Activated naive CD8-positive, alpha-beta T cell treated with anti-CD3 and anti-CD28 coated beads, Interleukin-2, amount 10 ng/mL, durations not matched to agents 7 days and 5 days (primary cell): ENCODE results near the gene FRMPD2. TPM values are rescaled to one million over a fixed set of nuclear protein-coding genes. Genes with fewer than 3 reads are reported as not detected.
"Not testable (repeated sequence)": the region's sequence is repeated elsewhere in the genome, so short reads cannot be mapped to it uniquely, and the experiment has no call there.

Experiments used
- ATAC-seq: fragments of 150-1000 bp; cut with Tn5 transposase; one replicate; pipeline ENCODE4 v1.10.0; 2021; ENCODE audit warnings: low read depth, moderate library complexity
- POLR2A ChIA-PET: fragments of 350-600 bp; sonication (Branson Sonifier 250); formaldehyde crosslinking; loops from one replicate; lab custom pipeline; 2021; ENCODE audit warnings: antibody characterized with exemption; lab: Charles Lee
- DNase-seq: peaks from one replicate; pipeline ENCODE4 v3.0.0; 2021
- H3K27ac Mint-ChIP-seq: one replicate; pipeline ENCODE4 v1.8.0; 2022; ENCODE audit warnings: mild to moderate bottlenecking, mixed read lengths
- H3K27me3 Mint-ChIP-seq: one replicate; pipeline ENCODE4 v1.8.0; 2022; ENCODE audit warnings: mild to moderate bottlenecking, moderate library complexity, mixed read lengths
- H3K36me3 Mint-ChIP-seq: one replicate; pipeline ENCODE4 v1.8.0; 2021; ENCODE audit warnings: mild to moderate bottlenecking, mixed read lengths
- H3K4me1 Mint-ChIP-seq: one replicate; pipeline ENCODE4 v1.8.0; 2021; ENCODE audit warnings: mixed read lengths
- H3K4me3 Mint-ChIP-seq: one replicate; pipeline ENCODE4 v1.8.0; 2022; ENCODE audit warnings: mild to moderate bottlenecking, moderate library complexity, mixed read lengths
- H3K9me3 Mint-ChIP-seq: one replicate; pipeline ENCODE4 v1.8.0; 2021; ENCODE audit warnings: mixed read lengths
- total RNA-seq, 2 experiments: library from RNA; stranded (reverse); gene quantifications; one replicate each; pipeline ENCODE4 v1.2.3, GENCODE V29; 2021

FRMPD2 gene
- total RNA-seq, 2 experiments from 2014 or later: not detected

DNA sequence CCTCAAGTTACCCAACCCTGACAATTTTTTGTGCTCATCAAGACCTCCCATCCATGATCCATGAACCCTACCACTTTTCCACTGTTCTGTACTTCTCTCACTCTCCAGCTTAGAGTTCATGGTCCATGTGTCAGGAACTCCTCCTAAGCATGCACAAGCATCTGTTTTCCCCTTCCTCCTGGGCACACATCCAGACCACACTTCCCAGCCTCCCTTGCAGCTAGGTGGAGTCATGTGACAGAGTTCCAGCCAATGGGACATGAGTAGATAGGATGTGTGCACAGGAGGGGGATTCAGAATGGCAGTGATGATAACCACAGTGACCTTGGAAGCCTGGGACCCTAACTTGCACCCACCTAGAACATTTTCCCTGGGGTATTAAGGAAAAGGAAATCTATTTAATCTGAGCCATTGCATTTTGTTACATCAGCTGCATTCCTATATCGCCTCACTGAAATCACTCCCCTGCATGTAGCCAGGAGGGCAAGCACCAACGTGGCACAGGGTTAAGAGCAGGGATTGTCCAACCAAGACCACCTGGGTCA, 9.6 kb upstream of the FRMPD2 start:
- Mint-ChIP-seq H3K9me3 (peaks cover 17% of the 10 kb centered on the region), H3K4me3 (no peak overlapping the region), H3K36me3 (peaks cover 2% of the 10 kb centered on the region), H3K27ac (no peak overlapping the region), H3K4me1 (peaks cover 10% of the 10 kb centered on the region), H3K27me3 (peaks cover 17% of the 10 kb centered on the region)
- no peak for DNase-seq
- POLR2A ChIA-PET: no interaction called here
- ATAC-seq: no peak

DNA sequence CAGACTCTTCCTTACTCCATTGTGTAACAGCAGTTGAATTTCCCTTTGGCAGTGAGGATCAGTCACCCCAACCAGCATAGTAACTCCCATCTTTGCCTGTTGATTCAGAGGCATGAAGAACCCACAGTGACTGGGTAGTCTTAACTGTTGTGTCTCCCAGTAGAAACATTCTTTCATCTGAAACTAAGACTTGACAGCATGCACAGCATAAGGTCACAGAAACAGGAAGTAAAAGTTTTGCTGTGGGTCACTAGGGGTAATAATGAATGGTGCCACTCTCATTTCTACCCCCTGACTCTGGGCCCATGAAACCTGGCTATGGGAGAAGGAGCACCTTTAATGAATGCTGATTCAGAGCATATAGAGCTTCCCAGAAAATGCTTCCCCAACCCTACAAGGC, 8.3 kb upstream of the FRMPD2 start:
- no peak overlapping the region for H3K27ac Mint-ChIP-seq
- ATAC-seq: no peak
- peaks cover 17% of the 10 kb centered on the region for H3K9me3 Mint-ChIP-seq
- POLR2A ChIA-PET: no interaction called here
- peaks cover 2% of the 10 kb centered on the region for H3K36me3 Mint-ChIP-seq
- peaks cover 3% of the 10 kb centered on the region for H3K4me1 Mint-ChIP-seq
- H3K27me3 Mint-ChIP-seq: peaks cover 19% of the 10 kb centered on the region
- no peak overlapping the region for H3K4me3 Mint-ChIP-seq
- no peak for DNase-seq

DNA sequence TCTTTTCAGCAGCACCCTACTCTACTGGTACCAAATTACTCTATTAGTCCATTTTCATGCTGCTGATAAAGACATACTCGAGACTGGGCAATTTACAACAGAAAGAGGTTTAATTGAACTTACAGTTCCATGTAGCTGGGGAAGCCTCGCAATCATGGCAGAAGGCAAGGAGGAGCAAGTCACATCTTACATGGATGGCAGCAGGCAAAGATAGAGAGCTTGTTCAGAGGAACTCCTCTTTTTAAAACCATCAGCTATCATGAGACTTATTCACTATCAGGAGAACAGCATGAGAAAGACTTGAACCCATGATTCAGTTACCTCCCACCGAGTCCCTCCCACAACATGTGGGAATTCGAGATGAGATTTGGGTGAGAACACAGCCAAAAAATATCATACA, 7.2 kb upstream of the FRMPD2 start:
- POLR2A ChIA-PET, H3K4me3 Mint-ChIP-seq, H3K36me3 Mint-ChIP-seq, ATAC-seq, H3K4me1 Mint-ChIP-seq, H3K27ac Mint-ChIP-seq, DNase-seq: not testable (repeated sequence)
- H3K9me3 Mint-ChIP-seq: peaks cover 17% of the 10 kb centered on the region
- H3K27me3 Mint-ChIP-seq: peaks cover 23% of the 10 kb centered on the region

- ATAC-seq: no peak
Measured at GRCh38 chr10:48279081-48279751, 4.7 kb upstream of the FRMPD2 start.

DNA sequence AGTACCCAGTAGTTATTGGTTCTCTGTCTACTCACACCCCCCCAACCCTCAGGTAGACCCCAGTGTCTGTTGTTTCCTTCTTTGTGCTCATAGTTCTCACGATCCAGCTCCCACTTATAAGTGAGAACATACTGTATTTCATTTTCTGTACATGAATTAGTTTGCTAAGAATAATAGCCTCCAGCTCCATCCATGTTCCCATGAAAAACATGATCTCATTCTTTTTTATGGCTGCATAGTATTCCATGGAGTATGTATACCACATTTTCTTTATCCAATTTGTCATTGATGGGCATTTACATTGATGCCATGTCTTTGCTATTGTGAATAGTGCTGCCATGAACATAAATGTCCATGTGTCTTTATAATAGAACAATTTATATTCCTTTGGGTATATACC, 2.6 kb upstream of the FRMPD2 start:
- Mint-ChIP-seq H3K9me3 (peaks cover 9% of the 10 kb centered on the region), H3K36me3 (no peaks in the 10 kb centered on the region), H3K27me3 (peaks cover 15% of the 10 kb centered on the region), H3K4me1 (no peaks in the 10 kb centered on the region), H3K4me3 (no peak overlapping the region), H3K27ac (no peak overlapping the region)
- POLR2A ChIA-PET: no interaction called here
- DNase-seq (no peak), ATAC-seq (no peak)

More at GRCh38 chr10:48279081-48279751, 4.7 kb upstream of the FRMPD2 start:
- H3K4me3 Mint-ChIP-seq: no peak overlapping the region
- DNase-seq: no peak
- no peak overlapping the region for H3K27ac Mint-ChIP-seq
- H3K4me1 Mint-ChIP-seq: no peaks in the 10 kb centered on the region
- POLR2A ChIA-PET: no interaction called here
- peaks cover 14% of the 10 kb centered on the region for H3K9me3 Mint-ChIP-seq
- H3K36me3 Mint-ChIP-seq: no peaks in the 10 kb centered on the region
- H3K27me3 Mint-ChIP-seq: peaks cover 15% of the 10 kb centered on the region

DNA sequence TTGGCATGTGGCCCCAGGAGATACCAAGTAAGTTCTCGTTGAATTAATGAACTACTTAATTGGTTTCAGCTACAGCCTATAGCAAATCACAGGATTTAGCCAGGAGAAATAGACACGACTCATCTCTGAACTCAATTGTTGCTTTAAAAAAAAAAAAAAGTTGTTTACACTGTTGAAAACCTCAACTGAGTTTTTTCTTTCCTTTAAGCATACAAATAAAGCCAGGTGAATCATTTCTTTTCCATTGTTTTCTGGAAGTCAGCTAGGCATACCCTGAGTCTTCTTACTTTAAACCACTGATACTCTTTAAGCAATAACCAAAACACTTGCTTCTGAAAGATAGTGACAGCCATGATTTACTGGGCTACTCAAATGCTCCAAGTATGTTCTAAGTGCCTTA, 755 bp downstream of the FRMPD2 start:
- Mint-ChIP-seq H3K9me3 (no peaks in the 10 kb centered on the region), H3K27me3 (peaks cover 20% of the 10 kb centered on the region), H3K27ac (no peak overlapping the region), H3K4me1 (no peaks in the 10 kb centered on the region), H3K36me3 (no peaks in the 10 kb centered on the region), H3K4me3 (no peak overlapping the region)
- POLR2A ChIA-PET: no interaction called here
- DNase-seq (no peak), ATAC-seq (no peak)

DNA sequence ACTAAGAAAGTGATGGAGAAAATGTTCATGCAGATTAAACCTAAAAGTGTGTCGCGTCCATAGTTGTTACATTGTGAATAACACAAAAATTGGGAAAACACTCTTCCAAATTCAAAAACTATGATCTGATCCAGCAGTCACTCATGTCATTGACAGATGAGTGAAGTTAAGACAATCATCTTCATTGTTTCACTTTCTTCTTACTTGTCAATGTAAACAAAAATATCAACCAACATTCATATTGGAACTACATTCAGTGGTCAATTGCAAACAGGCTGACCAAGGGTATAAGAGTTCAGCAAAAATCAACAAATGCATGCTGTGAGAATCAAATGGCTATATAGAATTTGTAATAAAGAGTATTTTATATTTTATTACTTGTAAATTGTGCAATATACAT, 1.8 kb downstream of the FRMPD2 start:
- Mint-ChIP-seq H3K27ac (no peak overlapping the region), H3K36me3 (no peaks in the 10 kb centered on the region), H3K4me3 (no peak overlapping the region), H3K4me1 (no peaks in the 10 kb centered on the region), H3K9me3 (no peaks in the 10 kb centered on the region), H3K27me3 (peaks cover 16% of the 10 kb centered on the region)
- no peak for DNase-seq
- ATAC-seq: no peak
- POLR2A ChIA-PET: no interaction called here

DNA sequence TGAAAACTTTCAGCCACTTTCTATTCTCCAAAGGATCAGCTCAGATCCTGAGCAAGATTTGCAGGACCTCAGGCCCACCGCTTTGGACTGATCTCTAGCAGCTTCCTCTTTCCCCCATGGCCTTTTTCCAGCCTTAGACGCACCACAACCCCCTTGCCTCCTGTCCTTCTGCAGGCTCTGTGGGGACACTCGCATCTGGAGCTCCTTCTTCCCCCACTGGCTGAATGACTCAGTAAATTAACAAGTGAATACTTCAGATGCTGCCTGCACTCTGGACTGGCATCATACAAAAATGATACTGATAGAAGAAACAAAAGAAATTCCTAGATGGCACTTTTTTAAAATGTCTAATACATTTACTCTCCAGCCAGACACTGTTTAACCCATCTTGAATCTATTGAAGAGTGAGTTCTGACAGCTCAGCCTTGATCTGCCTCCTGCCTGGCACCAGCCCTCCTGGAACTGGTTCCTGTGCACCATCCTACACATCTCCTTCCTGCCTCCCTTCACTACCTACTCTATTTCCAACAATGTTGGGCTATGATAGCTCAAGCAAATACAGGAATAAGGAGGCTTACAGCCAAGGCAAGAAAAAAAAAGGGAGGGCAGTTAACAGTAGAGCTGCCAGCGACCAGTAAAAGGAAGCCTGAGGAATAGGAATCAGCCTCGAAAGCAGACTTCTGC, 3.3 kb downstream of the FRMPD2 start:
- DNase-seq (no peak), ATAC-seq (no peak)
- Mint-ChIP-seq H3K4me3 (no peak overlapping the region), H3K36me3 (no peaks in the 10 kb centered on the region), H3K9me3 (no peaks in the 10 kb centered on the region), H3K4me1 (no peaks in the 10 kb centered on the region), H3K27ac (no peak overlapping the region), H3K27me3 (peaks cover 16% of the 10 kb centered on the region)
- POLR2A ChIA-PET: no interaction called here

DNA sequence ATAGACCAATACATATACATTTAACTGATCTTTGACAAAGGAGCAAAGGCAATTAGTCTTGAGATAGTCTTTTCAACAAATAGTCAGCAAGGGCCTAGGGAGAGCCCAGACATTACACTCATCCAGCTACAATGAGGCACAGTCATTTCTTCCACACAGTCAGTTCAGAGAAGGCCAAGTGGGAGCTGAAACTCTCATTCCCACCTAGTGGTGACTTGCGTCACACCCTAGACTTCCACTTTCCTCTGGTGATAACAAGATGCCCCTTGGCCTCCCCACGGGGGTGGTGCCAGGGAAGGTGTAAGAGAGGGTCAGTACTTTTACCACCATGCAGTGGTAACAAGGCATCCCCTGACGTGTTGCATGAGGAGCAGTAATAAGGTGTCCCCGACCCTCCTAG, 8.0 kb downstream of the FRMPD2 start:
- no peaks in the 10 kb centered on the region for H3K36me3 Mint-ChIP-seq
- ATAC-seq (no peak), DNase-seq (no peak)
- H3K27ac Mint-ChIP-seq: no peak overlapping the region
- H3K4me3 Mint-ChIP-seq: no peak overlapping the region
- peaks cover 24% of the 10 kb centered on the region for H3K27me3 Mint-ChIP-seq
- POLR2A ChIA-PET: no interaction called here
- H3K9me3 Mint-ChIP-seq: no peaks in the 10 kb centered on the region
- no peaks in the 10 kb centered on the region for H3K4me1 Mint-ChIP-seq

- Mint-ChIP-seq H3K9me3 (no peaks in the 10 kb centered on the region), H3K36me3 (no peaks in the 10 kb centered on the region), H3K27ac (no peak overlapping the region), H3K4me1 (no peaks in the 10 kb centered on the region), H3K4me3 (no peak overlapping the region), H3K27me3 (peaks cover 17% of the 10 kb centered on the region)
- no peak for ATAC-seq
- no peak for DNase-seq
- POLR2A ChIA-PET: no interaction called here
Measured at GRCh38 chr10:48258105-48258504, 16.4 kb downstream of the FRMPD2 start.

DNA sequence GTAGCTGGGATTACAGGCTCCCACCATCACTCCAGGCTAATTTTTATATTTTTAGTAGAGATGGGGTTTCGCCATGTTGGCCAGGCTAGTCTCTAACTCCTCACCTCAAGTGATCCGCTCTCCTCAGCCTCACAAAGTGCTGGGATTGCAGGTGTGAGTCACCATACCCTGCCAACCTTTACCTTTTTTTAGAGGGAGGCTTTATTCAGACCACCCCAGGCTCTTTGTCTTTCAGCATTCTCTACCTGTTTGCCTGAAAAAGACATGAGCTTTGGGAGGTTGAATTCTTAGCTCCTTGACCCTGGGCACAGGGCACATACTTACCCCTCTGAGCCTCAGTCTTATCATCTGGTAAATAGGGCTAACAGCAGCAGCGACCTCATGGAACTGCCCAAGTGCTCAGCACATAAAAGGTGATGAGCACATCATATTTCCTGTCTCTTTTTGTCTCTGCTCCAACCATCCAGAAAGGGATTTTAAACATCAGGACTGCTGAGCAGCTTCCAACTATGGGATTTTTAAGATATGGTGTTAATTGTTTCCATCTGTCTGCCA, 17.0 kb downstream of the FRMPD2 start:
- Mint-ChIP-seq H3K4me3 (no peak overlapping the region), H3K4me1 (no peaks in the 10 kb centered on the region), H3K9me3 (no peaks in the 10 kb centered on the region), H3K27ac (no peak overlapping the region), H3K36me3 (no peaks in the 10 kb centered on the region), H3K27me3 (peaks cover 17% of the 10 kb centered on the region)
- no peak for DNase-seq
- no peak for ATAC-seq
- POLR2A ChIA-PET: no interaction called here

DNA sequence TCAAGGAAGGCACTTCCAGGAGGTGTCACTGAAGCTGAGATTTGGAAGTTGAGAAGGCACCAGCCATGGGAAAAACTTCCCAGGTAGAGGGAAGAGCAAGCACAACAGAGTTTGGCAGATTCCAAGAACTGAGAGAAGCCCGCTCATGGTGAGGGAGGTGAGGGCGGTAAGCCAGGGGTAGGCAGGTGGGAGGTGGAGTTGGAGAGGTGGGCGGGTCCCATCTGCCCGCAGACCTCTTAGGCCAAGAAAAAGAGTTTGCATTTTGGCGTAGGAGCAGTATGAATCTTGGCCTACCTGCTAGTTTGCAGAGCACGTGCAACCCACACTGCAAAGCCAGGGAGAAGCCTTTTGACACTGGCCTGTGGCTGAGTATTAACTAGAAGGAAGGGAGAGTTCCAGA, 18.8 kb downstream of the FRMPD2 start:
- Mint-ChIP-seq H3K4me1 (no peaks in the 10 kb centered on the region), H3K27me3 (peaks cover 5% of the 10 kb centered on the region), H3K27ac (no peak overlapping the region), H3K9me3 (no peaks in the 10 kb centered on the region), H3K4me3 (no peak overlapping the region), H3K36me3 (no peaks in the 10 kb centered on the region)
- ATAC-seq (no peak), DNase-seq (no peak)
- POLR2A ChIA-PET: no interaction called here

DNA sequence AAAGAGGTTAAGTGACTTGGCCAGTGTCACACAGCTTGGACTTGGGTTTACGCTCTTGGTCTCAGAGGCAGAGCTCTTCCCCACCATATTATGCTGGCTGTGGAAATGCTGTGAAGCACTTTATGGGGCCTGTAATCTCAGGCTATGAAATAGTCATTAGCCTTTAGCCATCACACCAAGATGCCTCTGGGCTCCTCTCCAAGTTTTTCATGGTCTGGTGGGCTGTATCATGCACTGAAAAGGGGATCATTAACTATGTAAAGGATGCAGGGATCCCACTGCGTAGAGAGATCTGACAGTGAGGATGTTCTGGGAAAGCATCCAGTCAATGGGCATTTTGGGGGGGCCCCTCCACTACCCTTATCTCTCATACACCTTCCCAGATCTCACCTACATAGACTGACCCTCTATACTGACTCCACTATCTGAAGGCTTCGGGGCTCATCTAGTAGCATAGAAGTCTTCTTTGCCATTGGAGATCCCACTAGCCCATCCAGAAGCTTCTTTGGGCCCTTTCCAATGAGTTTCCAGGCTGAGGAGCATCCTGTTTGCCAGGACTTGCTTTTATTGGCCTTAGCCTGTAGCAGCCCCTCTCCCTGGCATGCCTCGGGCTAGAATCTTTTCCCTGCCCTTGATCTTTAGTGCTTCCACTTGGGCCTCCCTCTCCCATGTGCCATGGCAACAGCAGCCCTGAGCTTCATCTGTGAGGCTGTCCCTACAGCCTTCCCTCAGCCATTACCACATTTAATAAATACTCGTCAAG, 19.6 kb downstream of the FRMPD2 start:
- no peaks in the 10 kb centered on the region for H3K36me3 Mint-ChIP-seq
- no peak overlapping the region for H3K27ac Mint-ChIP-seq
- POLR2A ChIA-PET: no interaction called here
- no peaks in the 10 kb centered on the region for H3K4me1 Mint-ChIP-seq
- peaks cover 2% of the 10 kb centered on the region for H3K27me3 Mint-ChIP-seq
- no peak for ATAC-seq
- H3K4me3 Mint-ChIP-seq: no peak overlapping the region
- DNase-seq: no peak
- H3K9me3 Mint-ChIP-seq: no peaks in the 10 kb centered on the region
